IMR-90 (cell line): Measurements from ENCODE around the gene PAAF1. TPM values are rescaled to one million over a fixed set of nuclear protein-coding genes. Genes with fewer than 3 reads are reported as not detected.

ENCODE experiments used
- ATAC-seq: fragments of 200-7000 bp; cut with Tn5 transposase; 2 replicates; pipeline ENCODE4 v1.9.1; 2020; ENCODE audit warnings: low read depth, mild to moderate bottlenecking, moderate library complexity
- BruUV-seq: library from RNA; stranded (reverse); fragments of 400-500 nt; replicated peaks from 2 replicates; lab custom pipeline; 2021; lab: Mats Ljungman, UMichigan
- CTCF ChIA-PET: fragments of 300-600 bp; formaldehyde crosslinking; extraction: SDS; loops from one replicate; lab custom pipeline; 2021; ENCODE audit warnings: antibody characterized with exemption; lab: Yijun Ruan, JAX
- POLR2A ChIA-PET: fragments of 300-600 bp; sonication (Branson Sonifier 250); formaldehyde crosslinking; loops from one replicate; lab custom pipeline; 2022; ENCODE audit warnings: antibody characterized with exemption; ENCODE audit not compliant: unreplicated experiment; lab: Charles Lee
- DNase-seq: peaks from one replicate; pipeline ENCODE4 v3.0.0; 2013
- H2AFZ ChIP-seq: replicated peaks from 2 replicates; pipeline ENCODE3; 2013; ENCODE audit warnings: low read length, mild to moderate bottlenecking; ENCODE audit not compliant: poor library complexity
- H2AK5ac ChIP-seq: 2 replicates; pipeline ENCODE4 v1.6.1; 2013; ENCODE audit warnings: low read depth, low read length, inconsistent platforms
- H2AK9ac ChIP-seq: replicated peaks from 2 replicates; pipeline ENCODE3; 2013; ENCODE audit warnings: mild to moderate bottlenecking, low read depth, low read length, moderate library complexity; ENCODE audit not compliant: poor library complexity
- H2BK120ac ChIP-seq: 2 replicates; pipeline ENCODE4 v1.6.1; 2013; ENCODE audit warnings: low read depth, low read length, inconsistent platforms
- H2BK15ac ChIP-seq: 3 replicates; pipeline ENCODE4 v1.6.1; 2013; ENCODE audit warnings: low read depth, low read length, inconsistent platforms
- H2BK20ac ChIP-seq: 2 replicates; pipeline ENCODE4 v1.6.1; 2013; ENCODE audit warnings: low read depth, mild to moderate bottlenecking, inconsistent platforms, low read length, moderate library complexity
- H2BK5ac ChIP-seq: 2 replicates; pipeline ENCODE4 v1.6.1; 2013; ENCODE audit warnings: mild to moderate bottlenecking, low read depth, low read length, inconsistent platforms; ENCODE audit not compliant: poor library complexity, severe bottlenecking
- H3K14ac ChIP-seq: replicated peaks from 2 replicates; pipeline ENCODE4 v1.6.1; 2013; ENCODE audit warnings: low read depth, low read length, inconsistent platforms
- H3K18ac ChIP-seq: 2 replicates; pipeline ENCODE4 v1.6.1; 2013; ENCODE audit warnings: low read depth, low read length, control low read depth
- H3K23ac ChIP-seq: 2 replicates; pipeline ENCODE4 v1.6.1; 2013; ENCODE audit warnings: low read depth, low read length, inconsistent platforms
- H3K27ac ChIP-seq: 2 replicates; pipeline ENCODE4 v1.5.1; 2013; ENCODE audit warnings: mild to moderate bottlenecking, control low read depth, low read length; ENCODE audit not compliant: insufficient read depth
- H3K27me3 ChIP-seq: 2 replicates; pipeline ENCODE4 v1.6.1; 2013; ENCODE audit warnings: low read length; ENCODE audit not compliant: control insufficient read depth, insufficient read depth
- H3K36me3 ChIP-seq: 2 replicates; pipeline ENCODE4 v1.6.1; 2013; ENCODE audit warnings: low read length, mixed read lengths; ENCODE audit not compliant: control insufficient read depth, insufficient read depth
- H3K4ac ChIP-seq: 2 replicates; pipeline ENCODE4 v1.6.1; 2013; ENCODE audit warnings: low read depth, low read length, inconsistent platforms
- H3K4me1 ChIP-seq: 2 replicates; pipeline ENCODE4 v1.6.1; 2013; ENCODE audit warnings: low read length, mixed read lengths; ENCODE audit not compliant: control insufficient read depth, insufficient read depth
- H3K4me2 ChIP-seq: 2 replicates; pipeline ENCODE4 v1.6.1; 2013; ENCODE audit warnings: low read depth, mild to moderate bottlenecking, control low read depth, low read length, moderate library complexity
- H3K4me3 ChIP-seq: 2 replicates; pipeline ENCODE4 v1.5.1; 2013; ENCODE audit warnings: low read depth, mild to moderate bottlenecking, control low read depth, low read length, moderate library complexity; ENCODE audit not compliant: insufficient read depth
- H3K56ac ChIP-seq: 2 replicates; pipeline ENCODE4 v1.6.1; 2013; ENCODE audit warnings: low read length, inconsistent platforms; ENCODE audit not compliant: insufficient read depth; ENCODE audit errors: extremely low read depth
- H3K79me1 ChIP-seq, 2 experiments: 2 replicates each; pipeline ENCODE4 v1.6.1; 2013; ENCODE audit warnings: low read length in 2 of 2, inconsistent platforms in 1 of 2, low read depth in 1 of 2
- H3K9ac ChIP-seq: 2 replicates; pipeline ENCODE4 v1.6.1; 2013; ENCODE audit warnings: low read depth, low read length, control low read depth
- H3K9me1 ChIP-seq: 2 replicates; pipeline ENCODE4 v1.6.1; 2013; ENCODE audit warnings: low read length, inconsistent platforms; ENCODE audit not compliant: insufficient read depth
- H3K9me3 ChIP-seq: 2 replicates; pipeline ENCODE4 v1.6.1; 2013; ENCODE audit warnings: low read length; ENCODE audit not compliant: control insufficient read depth, insufficient read depth
- H4K20me1 ChIP-seq: 2 replicates; pipeline ENCODE4 v1.6.1; 2013; ENCODE audit warnings: low read length, inconsistent platforms; ENCODE audit not compliant: insufficient read depth
- H4K5ac ChIP-seq: 2 replicates; pipeline ENCODE4 v1.6.1; 2013; ENCODE audit warnings: mild to moderate bottlenecking, low read depth, low read length, control low read depth
- H4K8ac ChIP-seq, 2 experiments: 2 replicates each; pipeline ENCODE4 v1.6.1; 2013; ENCODE audit warnings: low read depth in 2 of 2, low read length in 2 of 2, control low read depth in 1 of 2, inconsistent platforms in 1 of 2
- H4K91ac ChIP-seq: 2 replicates; pipeline ENCODE4 v1.6.1; 2013; ENCODE audit warnings: low read depth, low read length, inconsistent platforms; ENCODE audit not compliant: insufficient read depth
- BHLHE40 ChIP-seq: fragments of 150-350 bp; IDR thresholded peaks from 2 replicates; pipeline ENCODE4 v1.6.1; 2016; ENCODE audit warnings: mild to moderate bottlenecking, low read depth, low read length
- CHD1 ChIP-seq: IDR thresholded peaks from 2 replicates; pipeline ENCODE4 v1.6.1; 2012; ENCODE audit warnings: low read depth, low read length, improper control_type of control experiment
- RCOR1 ChIP-seq: IDR thresholded peaks from 2 replicates; pipeline ENCODE4 v1.6.1; 2012; ENCODE audit warnings: mild to moderate bottlenecking, low read length, improper control_type of control experiment; ENCODE audit not compliant: insufficient replicate concordance
- SMC3 ChIP-seq: fragments of 150-350 bp; IDR thresholded peaks from 2 replicates; pipeline ENCODE4 v1.6.1; 2016; ENCODE audit warnings: low read depth, mild to moderate bottlenecking, antibody characterized with exemption, low read length, moderate library complexity
- WGBS, 2 experiments: methylation state at CpG; one replicate each; pipeline versions ENCODE4 v1.1.5 to v1.1.7; 2013; ENCODE audit warnings: missing lambda C conversion rate in 2 of 2; ENCODE audit not compliant: insufficient read length in 1 of 2; ENCODE audit errors: extremely low coverage in 2 of 2; 5-methylcytosine and 5-hydroxymethylcytosine counted together
- dilution Hi-C: fragments of 300-500 bp; cut with HindIII; formaldehyde crosslinking; loops from one replicate; pipeline ENCODE4 v1.14.3; 2018; ENCODE audit warnings: low sequenced_read_pairs; ENCODE audit not compliant: unreplicated experiment
- in situ Hi-C: fragments of 300-500 bp; cut with MboI; formaldehyde crosslinking; loops from 3 replicates; pipeline ENCODE4 v1.14.3; 2019; ENCODE audit warnings: low sequenced_read_pairs, inconsistent platforms, mixed read lengths
- intact Hi-C: fragments of 100-400 bp; cut with micrococcal nuclease; formaldehyde crosslinking; loops from 2 replicates; pipeline ENCODE4 v1.10.0; 2022
- polyA plus RNA-seq, 3 experiments: library from polyadenylated mRNA; depleted of rRNA; stranded (reverse); fragments of >200 nt; gene quantifications; 2 replicates each; pipeline ENCODE4 v1.2.3, GENCODE V29; 2012; ENCODE audit warnings: low replicate concordance in 1 of 3
- total RNA-seq: library from RNA; depleted of rRNA; stranded (reverse); fragments of >200 nt; gene quantifications from 2 replicates; pipeline ENCODE4 v1.2.3, GENCODE V29; 2012
- TF ChIP-seq, protein P1 (sequence below): fragments of 150-350 bp; IDR thresholded peaks from 2 replicates; pipeline ENCODE4 v1.6.1; 2017; ENCODE audit warnings: mild to moderate bottlenecking, antibody characterized with exemption, low read length, low read depth

Gene PAAF1
- total and polyA plus RNA-seq, 2 of the 4 experiments (the other 2 are of a cell fraction), result 15.1 to 16.4 TPM

DNA sequence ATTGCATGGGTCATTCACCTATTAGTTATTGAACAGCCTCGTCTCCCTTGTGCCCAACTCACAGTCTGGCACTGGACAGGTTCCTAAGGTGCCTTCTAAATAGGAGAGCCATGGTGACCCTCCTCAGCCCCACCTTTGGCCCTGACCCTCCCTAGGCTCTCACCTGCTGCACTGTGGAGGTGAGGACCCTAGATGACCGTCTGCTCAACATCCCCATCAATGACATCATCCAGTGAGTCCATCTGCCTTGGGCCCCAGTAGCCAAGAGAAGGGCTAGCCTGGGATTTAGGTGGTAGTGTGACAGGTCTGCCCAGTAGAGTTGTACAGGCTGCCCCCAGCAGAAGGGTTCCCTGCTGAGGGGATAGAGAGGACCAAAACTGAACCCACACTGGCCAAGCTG, 92.3 kb downstream of the PAAF1 start:
- in situ Hi-C loops (loop anchor here (10.0 kb wide), 1 partner anchor 476 kb away; no protein-coding TSS in a partner anchor), dilution Hi-C loops (no loop called here), intact Hi-C loops (no loop called here)
- Histone ChIP-seq H2BK15ac (no peak overlapping the region), H3K9ac (no peak overlapping the region), H2AK5ac (no peak overlapping the region), H3K27me3 (no peaks in the 10 kb centered on the region), H4K20me1 (no peaks in the 10 kb centered on the region), H3K23ac (no peak overlapping the region), H3K4me2 (no peak overlapping the region), H3K36me3 (no peaks in the 10 kb centered on the region), H3K56ac (no peak overlapping the region), H2BK20ac (no peak overlapping the region), H3K9me3 (no peaks in the 10 kb centered on the region), H3K27ac (no peak overlapping the region), H3K79me1 (no peaks in the 10 kb centered on the region), H2AK9ac (no peak overlapping the region), H4K8ac (no peak overlapping the region), H4K91ac (no peak overlapping the region), H2AFZ (no peak overlapping the region), H2BK120ac (no peak overlapping the region), H3K18ac (no peak overlapping the region), H3K4me3 (no peak overlapping the region), H3K4me1 (no peaks in the 10 kb centered on the region), H4K5ac (no peak overlapping the region), H3K4ac (no peak overlapping the region), H3K14ac (no peak overlapping the region), H2BK5ac (no peak overlapping the region), H3K9me1 (no peaks in the 10 kb centered on the region)
- BruUV-seq, result no TSS peak
- TF ChIP-seq, protein P1, sequence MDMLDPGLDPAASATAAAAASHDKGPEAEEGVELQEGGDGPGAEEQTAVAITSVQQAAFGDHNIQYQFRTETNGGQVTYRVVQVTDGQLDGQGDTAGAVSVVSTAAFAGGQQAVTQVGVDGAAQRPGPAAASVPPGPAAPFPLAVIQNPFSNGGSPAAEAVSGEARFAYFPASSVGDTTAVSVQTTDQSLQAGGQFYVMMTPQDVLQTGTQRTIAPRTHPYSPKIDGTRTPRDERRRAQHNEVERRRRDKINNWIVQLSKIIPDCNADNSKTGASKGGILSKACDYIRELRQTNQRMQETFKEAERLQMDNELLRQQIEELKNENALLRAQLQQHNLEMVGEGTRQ, result no peak
- TF ChIP-seq CHD1 (no peak), RCOR1 (no peak), BHLHE40 (no peak), SMC3 (no peak)
- CTCF ChIA-PET, result no interaction called here
- no CpG with 5 or more reads among the region's 2 CpGs for WGBS, 2 experiments
- ATAC-seq, result no peak
- DNase-seq, result no peak
- POLR2A ChIA-PET, result no interaction called here
